Mesenchymal stem cell (in vitro differentiated cells and primary cell): ENCODE measurements around the gene PRKAG2.

Experiments used
- DNase-seq: peaks from one replicate; pipeline ENCODE4 v3.0.0-alpha.2; 2013
- H2AFZ ChIP-seq: one replicate; pipeline ENCODE4 v1.6.1; 2013; ENCODE audit warnings: low read depth, mild to moderate bottlenecking, control low read depth, inconsistent platforms, low read length, moderate library complexity
- H2AK5ac ChIP-seq: 2 replicates; pipeline ENCODE4 v1.6.1; 2013; ENCODE audit warnings: low read length, moderate library complexity, mild to moderate bottlenecking, inconsistent platforms; ENCODE audit not compliant: severe bottlenecking
- H2BK120ac ChIP-seq: one replicate; pipeline ENCODE4 v1.6.1; 2013; ENCODE audit warnings: low read depth, mild to moderate bottlenecking, inconsistent platforms, low read length, moderate library complexity
- H2BK12ac ChIP-seq, 2 experiments: one replicate each; pipeline ENCODE4 v1.6.1; 2013; ENCODE audit warnings: inconsistent platforms in 2 of 2, low read length in 2 of 2, mild to moderate bottlenecking in 2 of 2, moderate library complexity in 2 of 2, control low read depth in 1 of 2
- H2BK15ac ChIP-seq: one replicate; pipeline ENCODE4 v1.6.1; 2013; ENCODE audit warnings: mild to moderate bottlenecking, low read depth, inconsistent platforms; ENCODE audit not compliant: poor library complexity, severe bottlenecking
- H2BK5ac ChIP-seq: 2 replicates; pipeline ENCODE4 v1.6.1; 2013; ENCODE audit warnings: low read depth, mild to moderate bottlenecking, low read length, control low read depth, inconsistent platforms; ENCODE audit not compliant: poor library complexity, severe bottlenecking
- H3K14ac ChIP-seq, 2 experiments: one replicate each; pipeline ENCODE4 v1.6.1; 2013; ENCODE audit warnings: inconsistent platforms in 2 of 2, low read length in 2 of 2, control low read depth in 1 of 2, mild to moderate bottlenecking in 1 of 2, moderate library complexity in 1 of 2
- H3K18ac ChIP-seq, 2 experiments: one replicate each; pipeline ENCODE4 v1.6.1; 2013; ENCODE audit warnings: inconsistent platforms in 2 of 2, low read length in 2 of 2, control low read depth in 1 of 2, low read depth in 1 of 2, mild to moderate bottlenecking in 1 of 2
- H3K23ac ChIP-seq, 2 experiments: one replicate each; pipeline ENCODE4 v1.6.1; 2013; ENCODE audit warnings: inconsistent platforms in 2 of 2, low read length in 2 of 2, mild to moderate bottlenecking in 2 of 2, moderate library complexity in 2 of 2, control low read depth in 1 of 2
- H3K27ac ChIP-seq: 2 replicates; pipeline ENCODE4 v1.5.1; 2013; ENCODE audit warnings: mild to moderate bottlenecking, moderate library complexity, low read length, control low read depth, inconsistent platforms; ENCODE audit not compliant: poor library complexity, severe bottlenecking
- H3K27me3 ChIP-seq, 2 experiments: 2 replicates each; pipeline versions ENCODE4 v1.6.1 to v1.7.0; 2013; ENCODE audit warnings: low read length in 2 of 2, mild to moderate bottlenecking in 2 of 2, moderate library complexity in 2 of 2, control low read depth in 1 of 2, inconsistent platforms in 1 of 2; ENCODE audit not compliant: control insufficient read depth in 1 of 2, insufficient read depth in 1 of 2
- H3K36me3 ChIP-seq, 2 experiments: 2 replicates each; pipeline versions ENCODE4 v1.6.1 to v1.7.0; 2013; ENCODE audit warnings: low read length in 2 of 2, control low read depth in 1 of 2, inconsistent platforms in 1 of 2, low read depth in 1 of 2, mild to moderate bottlenecking in 1 of 2; ENCODE audit not compliant: insufficient read depth in 2 of 2, control insufficient read depth in 1 of 2
- H3K4ac ChIP-seq, 2 experiments: one replicate each; pipeline ENCODE4 v1.6.1; 2013; ENCODE audit warnings: inconsistent platforms in 2 of 2, low read length in 2 of 2, mild to moderate bottlenecking in 2 of 2, moderate library complexity in 2 of 2, control low read depth in 1 of 2, low read depth in 1 of 2
- H3K4me1 ChIP-seq: 2 replicates; pipeline ENCODE4 v1.6.1; 2013; ENCODE audit warnings: low read depth, low read length, control low read depth; ENCODE audit not compliant: control insufficient read depth, insufficient read depth
- H3K4me2 ChIP-seq: 2 replicates; pipeline ENCODE4 v1.6.1; 2013; ENCODE audit warnings: low read length, mild to moderate bottlenecking, inconsistent platforms; ENCODE audit not compliant: poor library complexity, severe bottlenecking
- H3K4me3 ChIP-seq, 2 experiments: 2 replicates each; pipeline versions ENCODE4 v1.5.1 to v1.7.0; 2013; ENCODE audit warnings: low read length in 2 of 2, mild to moderate bottlenecking in 2 of 2, control low read depth in 1 of 2, low read depth in 1 of 2; ENCODE audit not compliant: insufficient read depth in 1 of 2
- H3K79me1 ChIP-seq: replicated peaks from 2 replicates; pipeline ENCODE4 v1.6.1; 2013; ENCODE audit warnings: mild to moderate bottlenecking, control low read depth, low read length, inconsistent platforms; ENCODE audit not compliant: poor library complexity, severe bottlenecking
- H3K9ac ChIP-seq: 2 replicates; pipeline ENCODE4 v1.7.0; 2013; ENCODE audit warnings: mild to moderate bottlenecking, low read length, moderate library complexity
- H3K9me3 ChIP-seq: 2 replicates; pipeline ENCODE4 v1.7.0; 2013; ENCODE audit warnings: mild to moderate bottlenecking, low read length; ENCODE audit not compliant: control insufficient read depth
- H4K8ac ChIP-seq: one replicate; pipeline ENCODE4 v1.6.1; 2013; ENCODE audit warnings: inconsistent platforms, mild to moderate bottlenecking, low read length, moderate library complexity
- H4K91ac ChIP-seq: one replicate; pipeline ENCODE4 v1.6.1; 2013; ENCODE audit warnings: mild to moderate bottlenecking, low read length, inconsistent platforms
- WGBS: methylation state at CpG from one replicate; pipeline ENCODE4 v1.1.7; 2013; ENCODE audit warnings: mixed read lengths; 5-methylcytosine and 5-hydroxymethylcytosine counted together

The PRKAG2 gene

GRCh38 chr7:151794508-151795167 lies 82.3 kb downstream of the PRKAG2 start:
- Histone ChIP-seq H3K36me3 (no peaks in the 10 kb centered on the region), H3K9ac (no peak overlapping the region), H3K4ac (no peak overlapping the region), H3K23ac (no peak overlapping the region), H2BK15ac (no peak overlapping the region), H4K8ac (no peak overlapping the region), H3K4me1 (peaks cover 5% of the 10 kb centered on the region), H2BK120ac (no peak overlapping the region), H3K4me3 (no peak overlapping the region), H2BK5ac (no peak overlapping the region), H3K79me1 (no peaks in the 10 kb centered on the region), H2AFZ (no peak overlapping the region), H3K27me3 (peaks cover 10 to 15% of the 10 kb centered on the region in 2 experiments), H3K27ac (no peak overlapping the region), H3K9me3 (no peaks in the 10 kb centered on the region), H4K91ac (no peak overlapping the region), H3K14ac (no peak overlapping the region), H3K4me2 (no peak overlapping the region), H3K18ac (no peak overlapping the region), H2AK5ac (no peak overlapping the region), H2BK12ac (no peak overlapping the region)
- DNase-seq, result no peak
- 71% methylated on average over 16 of the region's 16 CpGs for WGBS

- Histone ChIP-seq H2BK12ac (no peak overlapping the region), H2BK5ac (no peak overlapping the region), H3K23ac (no peak overlapping the region), H3K18ac (no peak overlapping the region), H3K27ac (no peak overlapping the region), H4K8ac (no peak overlapping the region), H3K9ac (peak overlapping the region; percentile 32), H2BK120ac (no peak overlapping the region), H3K79me1 (no peaks in the 10 kb centered on the region), H3K4ac (no peak overlapping the region), H3K4me3 (no peak overlapping the region), H3K36me3 (no peaks in the 10 kb centered on the region), H3K4me1 (peaks cover 5% of the 10 kb centered on the region), H3K14ac (no peak overlapping the region), H2AK5ac (no peak overlapping the region), H3K9me3 (no peaks in the 10 kb centered on the region), H4K91ac (no peak overlapping the region), H3K4me2 (no peak overlapping the region), H3K27me3 (peaks cover 14 to 20% of the 10 kb centered on the region in 2 experiments), H2AFZ (no peak overlapping the region), H2BK15ac (no peak overlapping the region)
- no peak for DNase-seq
- WGBS, result 87% methylated on average over 18 of the region's 18 CpGs
Observed at GRCh38 chr7:151793991-151794507, 82.9 kb downstream of the PRKAG2 start.

- Histone ChIP-seq H2AK5ac (no peak overlapping the region), H3K36me3 (no peaks in the 10 kb centered on the region), H3K4me3 (no peak overlapping the region), H3K4ac (no peak overlapping the region), H3K4me1 (peaks cover 5% of the 10 kb centered on the region), H3K4me2 (no peak overlapping the region), H2BK120ac (no peak overlapping the region), H3K27me3 (peaks cover 14 to 20% of the 10 kb centered on the region in 2 experiments), H2BK5ac (no peak overlapping the region), H4K8ac (no peak overlapping the region), H4K91ac (no peak overlapping the region), H3K23ac (no peak overlapping the region), H3K27ac (no peak overlapping the region), H3K9me3 (no peaks in the 10 kb centered on the region), H2AFZ (no peak overlapping the region), H3K9ac (peak overlapping the region; percentile 32), H2BK12ac (no peak overlapping the region), H3K14ac (no peak overlapping the region), H2BK15ac (no peak overlapping the region), H3K18ac (no peak overlapping the region), H3K79me1 (no peaks in the 10 kb centered on the region)
- no peak for DNase-seq
- WGBS, result 93% methylated on average over 14 of the region's 14 CpGs
Observed at GRCh38 chr7:151793531-151793951, 83.4 kb downstream of the PRKAG2 start.

- Histone ChIP-seq H3K4me2 (no peak overlapping the region), H4K91ac (no peak overlapping the region), H3K18ac (no peak overlapping the region), H3K4me3 (no peak overlapping the region), H2AK5ac (no peak overlapping the region), H2BK15ac (no peak overlapping the region), H3K23ac (no peak overlapping the region), H3K4me1 (peaks cover 5% of the 10 kb centered on the region), H4K8ac (no peak overlapping the region), H3K36me3 (no peaks in the 10 kb centered on the region), H3K9me3 (no peaks in the 10 kb centered on the region), H3K27ac (no peak overlapping the region), H2BK120ac (no peak overlapping the region), H3K14ac (no peak overlapping the region), H2BK5ac (no peak overlapping the region), H2BK12ac (no peak overlapping the region), H3K4ac (no peak overlapping the region), H3K79me1 (no peaks in the 10 kb centered on the region), H2AFZ (no peak overlapping the region), H3K9ac (no peak overlapping the region), H3K27me3 (peaks cover 17 to 20% of the 10 kb centered on the region in 2 experiments)
- no peak for DNase-seq
- 80% methylated on average over 16 of the region's 16 CpGs for WGBS
Observed at GRCh38 chr7:151792636-151793035, 84.3 kb downstream of the PRKAG2 start.
